K562 (cell line): ENCODE data around the gene ZNF362.

ENCODE experiments used
- TAF1 ChIP-seq: IDR thresholded peaks from 2 replicates; pipeline ENCODE4 v1.6.1; 2011; ENCODE audit warnings: mild to moderate bottlenecking, low read length, moderate library complexity; ENCODE audit not compliant: insufficient read depth, control insufficient read depth, severe bottlenecking; ENCODE audit errors: extremely low read depth
- TF ChIP-seq, protein P1 (sequence below), 2 experiments: fragments of 450-650 bp; formaldehyde crosslinking in 1 of 2; IDR thresholded peaks; 2 replicates each; pipeline versions ENCODE4 v1.4.0 to v1.6.1; 2014 to 2020; ENCODE audit warnings: mild to moderate bottlenecking in 2 of 2, borderline replicate concordance in 1 of 2, low read depth in 1 of 2
- TF ChIP-seq, protein P2 (sequence below): sonication (generic); formaldehyde crosslinking; IDR thresholded peaks from 2 replicates; pipeline ENCODE4 v1.8.0; 2022; ENCODE audit warnings: mild to moderate bottlenecking, missing genetic modification reagents, borderline replicate concordance

DNA sequence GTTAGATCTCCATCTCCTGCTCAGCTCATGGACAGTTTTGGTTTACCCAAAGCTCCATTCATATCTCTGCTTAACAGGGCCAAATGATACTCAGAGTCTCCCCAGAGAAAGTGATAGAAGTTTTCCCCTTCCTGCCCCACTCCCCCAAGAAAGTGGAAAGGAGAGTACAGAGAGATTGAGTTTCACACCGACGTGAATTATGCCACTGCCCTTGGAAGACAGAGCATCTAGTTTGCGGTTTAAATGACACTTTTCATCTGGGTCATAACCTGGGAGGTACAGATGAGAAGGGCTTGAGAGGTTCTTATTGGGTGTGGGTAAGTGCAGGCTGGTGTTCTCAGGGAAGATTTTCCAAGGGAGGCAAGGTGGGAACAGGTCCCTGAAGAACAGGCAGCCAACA is 6.9 kb upstream of the ZNF362 start:
- TF ChIP-seq, protein P1, sequence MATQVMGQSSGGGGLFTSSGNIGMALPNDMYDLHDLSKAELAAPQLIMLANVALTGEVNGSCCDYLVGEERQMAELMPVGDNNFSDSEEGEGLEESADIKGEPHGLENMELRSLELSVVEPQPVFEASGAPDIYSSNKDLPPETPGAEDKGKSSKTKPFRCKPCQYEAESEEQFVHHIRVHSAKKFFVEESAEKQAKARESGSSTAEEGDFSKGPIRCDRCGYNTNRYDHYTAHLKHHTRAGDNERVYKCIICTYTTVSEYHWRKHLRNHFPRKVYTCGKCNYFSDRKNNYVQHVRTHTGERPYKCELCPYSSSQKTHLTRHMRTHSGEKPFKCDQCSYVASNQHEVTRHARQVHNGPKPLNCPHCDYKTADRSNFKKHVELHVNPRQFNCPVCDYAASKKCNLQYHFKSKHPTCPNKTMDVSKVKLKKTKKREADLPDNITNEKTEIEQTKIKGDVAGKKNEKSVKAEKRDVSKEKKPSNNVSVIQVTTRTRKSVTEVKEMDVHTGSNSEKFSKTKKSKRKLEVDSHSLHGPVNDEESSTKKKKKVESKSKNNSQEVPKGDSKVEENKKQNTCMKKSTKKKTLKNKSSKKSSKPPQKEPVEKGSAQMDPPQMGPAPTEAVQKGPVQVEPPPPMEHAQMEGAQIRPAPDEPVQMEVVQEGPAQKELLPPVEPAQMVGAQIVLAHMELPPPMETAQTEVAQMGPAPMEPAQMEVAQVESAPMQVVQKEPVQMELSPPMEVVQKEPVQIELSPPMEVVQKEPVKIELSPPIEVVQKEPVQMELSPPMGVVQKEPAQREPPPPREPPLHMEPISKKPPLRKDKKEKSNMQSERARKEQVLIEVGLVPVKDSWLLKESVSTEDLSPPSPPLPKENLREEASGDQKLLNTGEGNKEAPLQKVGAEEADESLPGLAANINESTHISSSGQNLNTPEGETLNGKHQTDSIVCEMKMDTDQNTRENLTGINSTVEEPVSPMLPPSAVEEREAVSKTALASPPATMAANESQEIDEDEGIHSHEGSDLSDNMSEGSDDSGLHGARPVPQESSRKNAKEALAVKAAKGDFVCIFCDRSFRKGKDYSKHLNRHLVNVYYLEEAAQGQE (IDR thresholded peaks at IDR 0.05; ENCODE audit: borderline replicate concordance), result no peak
- TF ChIP-seq, protein P1 (CRISPR knock-in tag; IDR thresholded peaks at IDR 0.05; ENCODE audit: low read depth), result no peak
- TF ChIP-seq, protein P2, sequence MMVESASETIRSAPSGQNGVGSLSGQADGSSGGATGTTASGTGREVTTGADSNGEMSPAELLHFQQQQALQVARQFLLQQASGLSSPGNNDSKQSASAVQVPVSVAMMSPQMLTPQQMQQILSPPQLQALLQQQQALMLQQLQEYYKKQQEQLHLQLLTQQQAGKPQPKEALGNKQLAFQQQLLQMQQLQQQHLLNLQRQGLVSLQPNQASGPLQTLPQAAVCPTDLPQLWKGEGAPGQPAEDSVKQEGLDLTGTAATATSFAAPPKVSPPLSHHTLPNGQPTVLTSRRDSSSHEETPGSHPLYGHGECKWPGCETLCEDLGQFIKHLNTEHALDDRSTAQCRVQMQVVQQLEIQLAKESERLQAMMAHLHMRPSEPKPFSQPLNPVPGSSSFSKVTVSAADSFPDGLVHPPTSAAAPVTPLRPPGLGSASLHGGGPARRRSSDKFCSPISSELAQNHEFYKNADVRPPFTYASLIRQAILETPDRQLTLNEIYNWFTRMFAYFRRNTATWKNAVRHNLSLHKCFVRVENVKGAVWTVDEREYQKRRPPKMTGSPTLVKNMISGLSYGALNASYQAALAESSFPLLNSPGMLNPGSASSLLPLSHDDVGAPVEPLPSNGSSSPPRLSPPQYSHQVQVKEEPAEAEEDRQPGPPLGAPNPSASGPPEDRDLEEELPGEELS (CRISPR knock-in tag), result no peak
- TF ChIP-seq TAF1, result no peak
